ENCODE results near the gene BAHCC1.
"Not testable (repeated sequence)": the region's sequence is repeated elsewhere in the genome, so short reads cannot be mapped to it uniquely, and the experiment has no call there.

The BAHCC1 gene
- 0 to 0.61 reads per million in 2 donors for total RNA-seq

DNA sequence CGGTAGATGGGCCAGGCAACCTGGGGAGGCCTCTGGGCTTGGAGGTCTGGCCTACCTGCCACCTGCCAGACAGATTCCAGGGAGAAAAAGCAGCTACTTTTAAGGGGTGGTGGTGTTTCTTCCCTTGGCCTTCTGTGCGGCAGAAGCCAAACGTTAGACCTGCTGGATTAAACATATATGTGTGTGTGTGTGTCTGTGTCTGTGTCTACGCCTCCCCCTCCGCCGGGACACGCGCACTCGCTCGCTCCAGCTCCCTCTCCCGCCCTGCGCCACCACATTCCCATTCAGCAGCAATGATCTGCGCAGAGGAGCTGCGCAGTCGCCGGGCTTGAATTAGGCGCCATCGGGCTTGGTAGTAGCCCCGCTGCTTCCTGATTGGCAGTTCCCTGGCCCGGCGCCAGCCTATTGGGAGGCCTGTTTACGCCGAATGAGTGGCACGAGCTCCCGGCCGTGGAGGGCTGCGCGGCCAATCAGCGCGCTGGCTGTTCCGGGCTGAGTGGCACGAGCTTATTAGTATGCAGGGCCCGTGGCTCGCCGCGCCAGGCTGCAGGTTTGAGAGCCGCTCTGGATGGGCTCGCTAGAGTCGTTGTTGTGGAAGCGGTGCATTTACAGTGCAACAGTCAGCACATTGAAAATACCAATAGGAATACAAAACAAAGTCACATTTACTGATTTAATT is at the start of gene BAHCC1:
TSS of gene BAHCC1 (plus strand) at position 537 of the 679 bp plus-strand sequence. CDS start 4,283 bp downstream, outside the sequence.
- DNase-seq: peak; percentile 55 to 92 (median 75)

- DNase-seq: peak; percentile 84 to 94 (median 89)
Measured at GRCh38 chr17:81346090-81346907, 49.0 kb upstream of the BAHCC1 start.

DNA sequence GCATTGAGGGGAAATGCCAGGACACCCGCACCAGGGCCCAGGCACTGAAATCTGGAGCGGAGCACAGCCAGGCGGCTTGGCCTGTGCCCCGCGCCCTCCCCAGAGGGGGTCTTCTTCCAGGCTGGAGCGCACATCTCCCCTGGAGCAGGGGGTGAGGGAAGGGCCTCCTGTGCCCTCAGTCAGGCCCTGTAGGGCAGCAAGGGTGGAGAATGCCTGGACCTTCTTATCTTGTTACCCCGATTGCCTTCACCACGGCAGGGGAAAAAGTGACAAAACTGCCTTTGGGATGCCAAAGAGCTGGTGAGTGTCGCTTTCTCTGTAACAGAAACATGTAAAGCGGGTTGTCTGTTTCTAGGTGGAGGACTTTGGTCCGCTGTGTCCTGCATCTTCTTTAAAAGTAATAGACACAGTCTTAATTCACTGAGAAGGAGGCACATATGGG is 48.3 kb upstream of the BAHCC1 start:
- DNase-seq: no peak

DNA sequence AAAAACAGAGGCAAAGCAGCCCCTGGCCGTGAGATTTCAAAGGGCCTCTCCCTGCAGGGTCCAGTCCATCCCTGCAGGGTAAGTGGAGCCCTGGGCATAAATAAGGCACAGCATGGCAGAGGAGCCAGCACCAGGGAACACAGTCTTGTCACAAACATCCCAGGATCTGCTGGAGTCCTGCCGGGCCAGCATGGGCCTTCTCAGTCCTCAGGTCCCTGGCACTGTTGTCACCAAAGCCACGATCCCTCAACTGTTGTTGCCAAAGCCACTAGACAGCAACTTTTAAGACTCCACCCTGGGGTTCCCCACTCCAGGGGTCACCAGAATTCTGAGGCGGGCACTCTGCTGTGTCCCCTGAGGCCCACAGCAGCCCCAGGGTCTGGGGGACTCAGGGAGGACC is 47.8 kb upstream of the BAHCC1 start:
- DNase-seq: no peak

DNA sequence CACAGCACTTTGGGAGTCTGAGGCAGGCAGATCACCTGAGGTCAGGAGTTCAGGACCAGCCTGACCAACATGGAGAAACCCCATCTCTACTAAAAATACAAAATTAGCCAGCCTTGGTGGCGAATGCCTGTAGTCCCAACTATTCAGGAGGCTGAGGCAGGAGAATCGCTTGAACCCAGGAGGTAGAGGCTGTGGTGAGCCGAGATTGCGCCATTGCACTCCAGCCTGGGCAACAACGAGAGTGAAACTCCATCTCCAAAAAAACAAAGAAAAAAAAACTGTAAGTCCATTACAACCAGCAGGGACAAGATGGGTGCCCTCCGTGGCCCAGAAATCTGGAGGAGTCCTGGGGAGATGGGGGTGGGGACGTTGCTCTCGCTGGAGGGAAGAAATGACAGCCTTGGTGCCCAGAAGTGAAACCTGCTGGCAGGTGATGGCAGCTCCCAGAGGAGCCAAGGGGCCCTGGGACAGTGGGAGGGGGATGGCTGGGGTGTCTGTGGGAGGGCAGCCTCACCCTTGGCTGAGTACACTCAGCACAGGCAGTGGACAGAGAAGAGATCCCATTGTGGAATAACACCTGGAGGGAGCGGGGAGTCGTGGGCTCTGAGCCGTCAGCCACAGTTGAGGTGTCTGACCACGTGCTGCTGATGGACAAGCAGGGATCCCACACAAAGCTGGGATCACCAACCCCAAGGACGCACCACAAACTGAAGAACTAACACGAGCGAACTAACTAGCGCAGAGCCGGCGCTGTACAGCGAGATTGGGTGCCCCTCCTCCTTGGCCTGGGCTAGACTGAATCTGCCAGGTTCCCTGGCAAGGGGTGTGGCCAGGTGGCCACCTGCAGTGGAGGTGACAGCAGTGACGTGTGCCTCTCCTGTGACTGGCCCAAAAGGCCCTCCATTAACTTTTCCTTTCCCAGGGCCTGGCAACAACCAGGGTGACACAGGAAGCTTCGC is 46.9 kb upstream of the BAHCC1 start:
- DNase-seq: no peak

DNA sequence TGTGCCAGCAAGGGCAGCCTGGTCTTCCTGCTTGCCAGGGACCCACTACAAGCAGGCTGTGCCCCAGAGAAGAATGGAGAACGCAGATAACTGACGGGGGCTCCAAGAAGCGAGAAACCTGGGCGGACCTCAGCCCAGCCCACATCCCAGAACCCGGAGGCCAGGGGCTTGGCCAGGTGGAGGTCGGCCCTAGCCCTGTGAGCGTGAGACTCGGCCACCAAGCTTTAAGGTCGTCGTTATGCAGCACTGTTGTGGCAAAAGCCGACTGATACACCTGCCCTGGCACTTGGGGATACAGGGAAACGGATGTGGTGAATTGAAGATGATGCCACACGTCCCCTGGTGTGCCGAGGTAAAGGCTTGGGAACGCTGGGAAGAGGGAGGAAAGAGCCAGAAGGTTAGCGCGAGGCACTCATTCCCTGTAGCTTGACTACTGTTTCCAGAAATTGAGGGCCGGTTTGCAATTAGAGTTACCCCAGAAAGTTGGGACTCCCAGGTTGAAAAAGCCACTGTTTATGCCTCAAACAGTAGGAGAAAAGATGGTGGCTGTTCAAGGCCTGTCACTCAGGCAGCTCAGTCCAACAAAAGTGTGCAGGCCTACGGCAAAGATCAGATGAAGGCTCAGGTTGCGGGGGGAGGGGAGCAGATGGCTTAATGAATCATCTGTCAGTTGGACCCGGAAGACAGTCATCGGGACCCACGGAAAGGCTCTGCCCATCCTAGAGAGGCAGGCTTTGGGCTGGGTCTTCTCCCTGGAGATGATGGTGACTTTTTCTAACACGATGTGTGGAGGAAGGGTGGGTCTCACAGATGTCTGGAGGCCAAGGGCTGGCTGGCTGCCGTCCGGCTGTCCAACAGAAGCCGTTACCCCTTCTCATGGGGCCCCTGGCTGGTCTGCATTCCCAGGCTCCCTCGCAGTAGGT is 45.6 kb upstream of the BAHCC1 start:
- DNase-seq: no peak

DNA sequence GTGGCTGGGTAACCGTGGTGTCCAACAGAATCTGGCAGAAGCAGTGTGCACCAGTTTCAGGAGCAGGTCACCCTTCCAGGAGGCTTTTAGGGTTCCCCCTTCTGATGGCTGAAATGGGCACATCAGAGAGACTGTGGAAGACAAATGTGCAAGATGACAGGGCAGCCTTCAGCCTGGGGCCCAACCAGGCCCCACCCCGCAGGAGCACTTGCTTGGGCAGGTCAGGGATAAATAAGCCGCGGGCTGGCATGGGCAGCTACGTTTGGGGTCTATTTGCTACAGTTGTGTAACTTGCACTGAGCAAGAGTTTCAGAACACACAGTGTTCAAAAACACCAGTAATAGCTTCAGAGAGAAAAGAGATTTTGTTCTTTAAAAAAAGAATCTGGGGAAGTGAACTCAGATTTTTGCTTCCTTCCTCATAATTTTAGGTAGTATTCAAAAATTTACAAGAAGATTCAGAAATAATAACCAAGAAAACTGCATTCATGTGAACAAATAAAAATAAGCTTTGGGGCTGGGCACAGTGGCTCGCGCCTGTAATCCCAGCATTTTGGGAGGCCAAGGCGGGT is 44.9 kb upstream of the BAHCC1 start:
- no peak for DNase-seq

DNA sequence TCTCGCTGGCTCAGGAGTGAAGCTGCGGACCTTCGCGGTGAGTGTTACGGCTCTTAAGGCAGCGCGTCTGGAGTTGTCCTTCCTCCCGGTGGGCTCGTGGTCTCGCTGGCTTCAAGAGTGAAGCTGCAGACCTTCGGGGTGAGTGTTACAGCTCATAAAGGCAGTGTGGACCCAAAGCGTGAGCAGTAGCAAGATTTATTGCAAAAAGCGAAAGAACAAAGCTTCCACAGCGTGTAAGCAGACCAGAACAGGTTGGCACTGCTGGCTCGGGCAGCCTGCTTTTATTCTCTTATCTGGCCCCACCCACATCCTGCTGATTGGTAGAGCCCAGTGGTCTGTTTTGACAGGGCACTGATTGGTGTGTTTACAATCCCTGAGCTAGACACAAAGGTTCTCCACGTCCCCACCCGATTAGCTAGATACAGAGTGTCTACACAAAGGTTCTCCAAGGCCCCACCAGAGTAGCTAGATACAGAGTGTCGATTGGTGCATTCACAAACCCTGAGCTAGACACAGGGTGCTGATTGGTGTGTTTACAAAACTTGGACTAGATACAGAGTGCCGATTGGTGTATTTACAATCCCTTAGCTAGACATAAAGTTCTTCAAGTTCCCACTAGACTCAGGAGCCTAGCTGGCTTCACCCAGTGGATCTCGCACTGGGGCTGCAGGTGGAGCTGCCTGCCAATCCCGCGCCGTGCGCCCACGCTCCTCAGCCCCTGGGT is 43.8 kb upstream of the BAHCC1 start:
- not testable (repeated sequence) for DNase-seq

DNA sequence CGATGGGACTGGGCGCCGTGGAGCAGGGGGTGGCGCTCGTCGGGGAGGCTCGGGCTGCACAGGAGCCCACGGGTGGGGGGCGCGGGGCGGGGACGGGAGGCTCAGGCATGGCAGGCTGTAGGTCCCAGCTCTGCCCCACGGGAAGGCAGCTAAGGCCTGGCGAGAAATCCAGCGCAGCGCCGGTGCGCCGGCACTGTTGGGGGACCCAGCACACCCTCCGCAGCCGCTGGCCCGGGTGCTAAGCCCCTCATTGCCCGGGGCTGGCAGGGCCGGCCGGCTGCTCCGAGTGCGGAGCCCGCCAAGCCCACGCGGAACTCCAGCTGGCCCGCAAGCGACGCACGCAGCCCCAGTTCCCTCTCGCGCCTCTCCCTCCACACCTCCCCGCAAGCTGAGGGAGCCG is 43.2 kb upstream of the BAHCC1 start:
- DNase-seq: not testable (repeated sequence)

GRCh38 chr17:81354252-81354953 is 40.9 kb upstream of the BAHCC1 start:
- no peak for DNase-seq

- DNase-seq: no peak
Measured at GRCh38 chr17:81354954-81355347, 40.3 kb upstream of the BAHCC1 start.

DNA sequence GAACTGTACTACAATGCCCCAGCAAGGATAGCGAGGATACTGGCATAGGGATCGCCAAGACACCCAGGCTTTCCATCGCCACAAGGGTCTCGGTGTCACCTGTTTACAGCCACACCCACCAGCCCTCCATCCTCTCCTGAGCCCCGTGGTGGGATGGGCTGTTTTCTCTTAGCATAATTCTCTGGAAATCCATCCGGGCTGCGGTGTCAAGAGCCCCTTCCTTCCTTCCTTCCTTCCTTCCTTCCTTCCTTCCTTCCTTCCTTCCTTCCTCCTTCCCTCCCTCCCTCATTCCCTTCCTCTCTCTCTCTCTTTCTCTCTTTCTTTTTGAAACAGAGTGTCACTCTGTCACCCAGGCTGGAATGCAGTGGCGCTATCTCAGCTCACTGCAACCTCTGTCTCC is 36.0 kb upstream of the BAHCC1 start:
- DNase-seq: no peak

DNA sequence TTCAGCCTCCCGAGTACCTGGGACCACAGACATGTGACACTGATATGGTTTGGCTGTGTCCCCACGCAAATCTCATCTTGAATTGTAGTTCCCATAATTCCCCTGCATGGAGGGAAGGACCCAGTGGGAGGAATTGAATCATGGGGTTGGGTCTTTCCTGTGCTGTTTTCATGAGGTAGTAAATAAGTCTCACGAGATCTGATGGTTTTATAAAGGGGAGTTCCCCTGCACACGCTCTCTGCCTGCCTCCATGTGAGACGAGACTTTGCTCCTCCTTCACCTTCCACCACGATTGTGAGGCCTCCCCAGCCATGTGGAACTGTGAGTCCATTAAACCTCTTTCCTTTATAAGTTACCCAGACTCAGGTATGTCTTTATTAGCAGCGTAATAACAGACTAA is 33.3 kb upstream of the BAHCC1 start:
- not testable (repeated sequence) for DNase-seq

GRCh38 chr17:81364278-81365147 is 30.7 kb upstream of the BAHCC1 start:
- DNase-seq: no peak

DNA sequence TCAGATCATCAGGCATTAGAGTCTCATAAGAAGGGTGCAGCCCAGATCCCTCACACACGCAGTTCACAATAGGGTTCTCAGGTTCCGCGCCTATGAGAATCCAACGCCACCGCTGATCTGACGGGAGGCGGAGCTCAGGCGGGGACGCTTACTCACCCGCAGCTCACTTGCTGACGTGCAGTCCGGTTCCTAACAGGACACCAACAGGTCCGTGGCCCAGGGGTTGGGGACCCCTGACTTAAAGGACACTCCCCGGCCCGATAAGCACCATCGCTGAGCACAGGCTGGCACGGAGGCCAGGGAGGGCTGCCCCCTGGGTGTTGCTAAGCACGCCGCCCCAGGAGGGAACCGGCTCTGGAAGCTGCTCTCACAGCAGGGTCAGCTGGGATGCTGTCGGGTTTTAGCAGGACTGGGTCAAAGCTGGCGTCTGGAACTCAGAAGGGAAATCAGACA is 30.1 kb upstream of the BAHCC1 start:
- peak in 2 of 5 experiments; percentile 7 to 28 for DNase-seq

GRCh38 chr17:81365601-81366585 is 29.4 kb upstream of the BAHCC1 start:
- peak in 1 of 5 experiments; percentile 68 for DNase-seq

DNA sequence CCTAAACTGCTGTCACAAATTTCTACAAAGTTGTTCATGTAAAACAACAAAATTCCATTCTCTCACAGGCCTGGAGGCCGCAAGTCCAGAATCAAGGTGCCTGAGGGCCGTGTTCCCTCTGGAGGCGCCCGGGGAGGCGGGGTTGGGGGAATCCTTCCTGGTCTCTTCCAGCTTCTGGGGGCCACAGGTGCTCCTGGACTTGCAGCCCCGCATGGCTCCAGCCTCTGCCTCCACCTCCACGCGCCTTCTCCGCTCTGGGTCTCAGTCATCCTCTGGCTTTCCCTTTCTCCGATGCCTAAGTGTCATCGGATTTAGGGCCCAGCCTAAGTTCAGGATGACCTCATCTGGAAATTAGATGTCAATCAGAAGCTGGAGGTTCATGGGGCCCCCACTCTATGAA is 28.6 kb upstream of the BAHCC1 start:
- DNase-seq: no peak

All from T-helper 2 cell (primary cell).